GM18909 (cell line): ENCODE results near the gene CNGA1.
A peak's percentile ranks its signal among the peaks of the same experiment; 100 is the strongest.

Source experiments
- ATAC-seq: cut with Tn5 transposase; IDR thresholded peaks from one replicate; pipeline ENCODE4 v1.9.1; 2021; ENCODE audit warnings: mild to moderate bottlenecking; ENCODE audit not compliant: unreplicated experiment, poor library complexity

The CNGA1 gene

GRCh38 chr4:48016141-48017107 lies at the start of gene CNGA1, which contains the start of gene NIPAL1:
Gene CNGA1, minus strand, starts transcription at chr4:48016681. Its CDS starts 63,992 bp downstream, at chr4:47952689.
Gene NIPAL1, plus strand, starts transcription at chr4:48016772. Its CDS starts 68 bp downstream, at chr4:48016840.
- ATAC-seq = peak; percentile 95

- ATAC-seq = peak; percentile 77
Observed at GRCh38 chr4:48065587-48066052, 49.1 kb upstream of the CNGA1 start.

- peak; percentile 54 for ATAC-seq
Observed at GRCh38 chr4:48064349-48064748, 47.9 kb upstream of the CNGA1 start.

GRCh38 chr4:48058617-48059530 lies 42.4 kb upstream of the CNGA1 start:
- no peak for ATAC-seq

GRCh38 chr4:48051078-48051477 lies 34.6 kb upstream of the CNGA1 start:
- no peak for ATAC-seq

- ATAC-seq = no peak
Observed at GRCh38 chr4:48049483-48049882, 33.0 kb upstream of the CNGA1 start.

- peak; percentile 20 for ATAC-seq
Observed at GRCh38 chr4:48047896-48048295, 31.4 kb upstream of the CNGA1 start.

GRCh38 chr4:48047421-48047844 lies 31.0 kb upstream of the CNGA1 start:
- ATAC-seq = peak; percentile 99

- ATAC-seq = no peak
Observed at GRCh38 chr4:48046059-48046458, 29.6 kb upstream of the CNGA1 start.

GRCh38 chr4:48044298-48044697 lies 27.8 kb upstream of the CNGA1 start:
- ATAC-seq = no peak

GRCh38 chr4:48043504-48043903 lies 27.0 kb upstream of the CNGA1 start:
- no peak for ATAC-seq

- ATAC-seq = no peak
Observed at GRCh38 chr4:48042979-48043461, 26.5 kb upstream of the CNGA1 start.

GRCh38 chr4:48041535-48042137 lies 25.2 kb upstream of the CNGA1 start:
- no peak for ATAC-seq

- ATAC-seq = no peak
Observed at GRCh38 chr4:48039561-48039960, 23.1 kb upstream of the CNGA1 start.

- ATAC-seq = no peak
Observed at GRCh38 chr4:48038666-48039065, 22.2 kb upstream of the CNGA1 start.

GRCh38 chr4:48037117-48037462 lies 20.6 kb upstream of the CNGA1 start:
- ATAC-seq = no peak

- no peak for ATAC-seq
Observed at GRCh38 chr4:48035952-48036351, 19.5 kb upstream of the CNGA1 start.

GRCh38 chr4:48033825-48034413 lies 17.4 kb upstream of the CNGA1 start:
- ATAC-seq = peak; percentile 62

GRCh38 chr4:48033412-48033811 lies 16.9 kb upstream of the CNGA1 start:
- ATAC-seq = no peak

- no peak for ATAC-seq
Observed at GRCh38 chr4:48032721-48033120, 16.2 kb upstream of the CNGA1 start.
